Neural crest cell (in vitro differentiated cells): ENCODE data around the gene C11orf52. TPM values are rescaled to one million over a fixed set of nuclear protein-coding genes. Genes with fewer than 3 reads are reported as not detected.

Experiments used
- DNase-seq: peaks from one replicate; pipeline ENCODE4 v3.0.0; 2021; ENCODE audit warnings: low read depth, mixed read lengths, low spot score
- H3K27ac Mint-ChIP-seq: one replicate; pipeline ENCODE4 v1.8.0; 2021; ENCODE audit warnings: mild to moderate bottlenecking, mixed read lengths; ENCODE audit not compliant: unreplicated experiment
- H3K27me3 Mint-ChIP-seq: 2 replicates; pipeline ENCODE4 v1.8.0; 2021; ENCODE audit warnings: low read depth, mild to moderate bottlenecking, mixed read lengths
- H3K36me3 Mint-ChIP-seq: 2 replicates; pipeline ENCODE4 v1.8.0; 2021; ENCODE audit warnings: low read depth, mild to moderate bottlenecking, mixed read lengths
- H3K4me1 Mint-ChIP-seq: 2 replicates; pipeline ENCODE4 v1.8.0; 2021; ENCODE audit warnings: mixed read lengths
- H3K4me3 Mint-ChIP-seq: one replicate; pipeline ENCODE4 v1.8.0; 2021; ENCODE audit warnings: mild to moderate bottlenecking, mixed read lengths
- H3K9me3 Mint-ChIP-seq: 2 replicates; pipeline ENCODE4 v1.8.0; 2021; ENCODE audit warnings: mixed read lengths
- CTCF ChIP-seq: fragments of 200-600 bp; sonication (generic); conservative IDR thresholded peaks from 2 replicates; pipeline ENCODE4 v1.5.0; 2021; ENCODE audit warnings: antibody characterized with exemption, mild to moderate bottlenecking
- total RNA-seq: library from RNA; stranded (reverse); gene quantifications from 2 replicates; pipeline ENCODE4 v1.2.1, GENCODE V29; 2021

Gene C11orf52
- total RNA-seq, 1 donor from 2014 or later = not detected

- Mint-ChIP-seq H3K4me3 (no peak overlapping the region), H3K9me3 (no peaks in the 10 kb centered on the region), H3K4me1 (no peaks in the 10 kb centered on the region), H3K36me3 (peaks cover 8% of the 10 kb centered on the region), H3K27ac (no peak overlapping the region), H3K27me3 (no peaks in the 10 kb centered on the region)
- no peak for DNase-seq
- no peak for TF ChIP-seq CTCF
Observed at GRCh38 chr11:111960916-111961315, 42.2 kb downstream of the C11orf52 start.

- Mint-ChIP-seq H3K4me1 (no peaks in the 10 kb centered on the region), H3K4me3 (no peak overlapping the region), H3K36me3 (peaks cover 8% of the 10 kb centered on the region), H3K27ac (no peak overlapping the region), H3K27me3 (no peaks in the 10 kb centered on the region), H3K9me3 (no peaks in the 10 kb centered on the region)
- DNase-seq = no peak
- TF ChIP-seq CTCF = no peak
Observed at GRCh38 chr11:111961389-111962300, 42.9 kb downstream of the C11orf52 start.

GRCh38 chr11:111963931-111964340 lies 45.2 kb downstream of the C11orf52 start:
- no peaks in the 10 kb centered on the region for H3K27me3 Mint-ChIP-seq
- DNase-seq = no peak
- TF ChIP-seq CTCF = no peak
- no peaks in the 10 kb centered on the region for H3K9me3 Mint-ChIP-seq
- no peaks in the 10 kb centered on the region for H3K4me1 Mint-ChIP-seq
- peaks cover 8% of the 10 kb centered on the region for H3K36me3 Mint-ChIP-seq
- no peak overlapping the region for H3K4me3 Mint-ChIP-seq
- H3K27ac Mint-ChIP-seq = no peak overlapping the region

GRCh38 chr11:111966678-111967077 lies 48.0 kb downstream of the C11orf52 start:
- Mint-ChIP-seq H3K27me3 (no peaks in the 10 kb centered on the region), H3K4me3 (no peak overlapping the region), H3K9me3 (no peaks in the 10 kb centered on the region), H3K27ac (no peak overlapping the region), H3K36me3 (peaks cover 11% of the 10 kb centered on the region), H3K4me1 (no peaks in the 10 kb centered on the region)
- DNase-seq = no peak
- TF ChIP-seq CTCF = no peak

- no peaks in the 10 kb centered on the region for H3K9me3 Mint-ChIP-seq
- H3K4me3 Mint-ChIP-seq = no peak overlapping the region
- no peak for TF ChIP-seq CTCF
- no peak for DNase-seq
- H3K27ac Mint-ChIP-seq = no peak overlapping the region
- peaks cover 11% of the 10 kb centered on the region for H3K36me3 Mint-ChIP-seq
- H3K27me3 Mint-ChIP-seq = no peaks in the 10 kb centered on the region
- no peaks in the 10 kb centered on the region for H3K4me1 Mint-ChIP-seq
Observed at GRCh38 chr11:111967649-111968048, 48.9 kb downstream of the C11orf52 start.
